Stimulated activated CD4-positive, alpha-beta T cell treated with anti-CD3 and anti-CD28 coated beads, Interleukin-2, amount 100 ng/mL, for 24 hours (primary cell): ENCODE measurements around the gene NHERF1.

Experiments
- DNase-seq, 2 donors: peaks; one replicate each; pipeline ENCODE4 v3.0.0-alpha.2; 2020

Gene NHERF1

GRCh38 chr17:74748529-74749278, at the start of gene NHERF1:
Gene NHERF1 (plus strand): TSS chr17:74748628. CDS start chr17:74748847, 219 bp downstream.
- peak; percentile 96 for DNase-seq

GRCh38 chr17:74699236-74699635, 49.2 kb upstream of the NHERF1 start:
- DNase-seq, result no peak

DNA sequence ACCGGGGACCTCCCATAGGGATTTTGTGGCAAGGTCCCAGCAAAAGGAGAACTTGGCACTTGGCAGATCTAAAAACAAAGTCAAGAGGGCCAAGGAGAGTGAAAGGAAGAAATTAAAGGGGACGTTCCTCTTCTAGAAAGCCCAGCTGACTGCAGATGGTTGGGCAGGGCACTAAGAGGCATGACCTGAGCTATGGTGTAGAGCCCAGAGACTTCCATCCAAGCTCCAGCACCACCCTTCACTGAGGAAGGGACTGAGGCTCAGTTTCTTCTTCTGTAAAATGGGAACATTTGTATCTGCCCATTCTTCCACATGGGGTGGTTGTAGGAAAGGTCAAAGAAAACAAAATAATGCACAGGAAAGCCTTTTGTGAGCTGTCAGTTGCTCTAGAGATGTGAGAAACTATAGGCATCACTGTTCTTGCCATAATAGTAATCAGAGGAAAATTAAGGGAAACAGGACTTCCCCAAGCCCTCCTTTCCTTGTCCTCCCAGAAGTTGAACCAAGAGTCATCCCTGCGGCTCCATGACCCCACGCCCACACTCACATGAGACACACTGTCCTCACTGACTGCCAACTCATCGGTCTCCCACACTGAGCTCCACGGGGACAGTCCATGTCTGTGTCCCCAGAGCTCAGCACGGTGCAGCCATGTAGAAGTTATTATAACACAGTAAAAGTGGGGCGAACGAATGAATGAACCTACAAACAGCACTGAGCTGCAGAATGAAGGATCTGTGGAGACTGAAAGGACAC, 46.1 kb upstream of the NHERF1 start:
- no peak for DNase-seq

DNA sequence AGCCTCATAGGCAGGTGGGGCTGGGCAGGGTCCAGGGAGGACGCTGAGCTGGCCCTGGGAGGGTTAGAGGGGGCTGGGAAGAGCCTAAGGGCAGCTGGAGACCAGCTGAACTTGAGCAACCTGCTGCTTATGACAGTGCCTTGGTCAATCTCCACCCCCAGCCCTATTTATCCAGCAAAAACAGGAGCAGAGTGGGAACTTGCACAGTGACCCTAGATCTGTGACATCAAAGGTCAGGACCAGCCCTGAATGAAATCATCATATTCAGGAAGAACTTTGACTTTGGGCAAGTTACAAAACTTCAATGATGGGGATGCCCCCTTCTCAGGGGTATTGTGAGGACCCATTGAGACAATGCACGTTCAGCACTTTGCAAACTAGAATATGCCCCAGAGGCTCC, 45.1 kb upstream of the NHERF1 start:
- no peak for DNase-seq

- DNase-seq, result no peak
Observed at GRCh38 chr17:74704544-74704943, 43.9 kb upstream of the NHERF1 start.

- no peak for DNase-seq
Observed at GRCh38 chr17:74711058-74711824, 37.2 kb upstream of the NHERF1 start.

- no peak for DNase-seq
Observed at GRCh38 chr17:74712301-74712700, 36.1 kb upstream of the NHERF1 start.

- no peak for DNase-seq
Observed at GRCh38 chr17:74712756-74713155, 35.7 kb upstream of the NHERF1 start, which contains the start of gene CD300LF. Gene CD300LF (minus strand): TSS chr17:74712923. CDS start chr17:74712866, 57 bp downstream.

- DNase-seq, result no peak
Observed at GRCh38 chr17:74713171-74713755, 35.2 kb upstream of the NHERF1 start.

- no peak for DNase-seq
Observed at GRCh38 chr17:74715144-74715543, 33.3 kb upstream of the NHERF1 start.

DNA sequence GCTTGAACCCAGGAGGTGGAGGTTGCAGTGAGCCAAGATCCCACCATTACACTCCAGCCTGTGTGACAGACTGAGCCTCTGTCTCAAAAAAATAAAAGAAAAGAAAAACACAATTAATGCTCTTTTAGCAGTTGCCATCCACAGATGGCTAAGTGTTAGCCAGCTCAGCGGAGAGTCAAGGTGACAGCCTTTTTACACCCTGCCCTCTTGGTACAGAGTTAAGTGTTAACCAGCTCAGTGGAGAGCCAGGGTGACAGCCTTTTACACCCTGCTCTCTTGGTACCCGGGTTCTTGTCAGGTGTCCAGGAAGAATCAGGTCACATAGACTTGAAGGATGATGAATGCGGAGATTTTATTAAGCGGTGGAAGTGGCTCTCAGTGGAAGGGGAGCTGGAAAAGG, 27.9 kb upstream of the NHERF1 start:
- no peak for DNase-seq

DNA sequence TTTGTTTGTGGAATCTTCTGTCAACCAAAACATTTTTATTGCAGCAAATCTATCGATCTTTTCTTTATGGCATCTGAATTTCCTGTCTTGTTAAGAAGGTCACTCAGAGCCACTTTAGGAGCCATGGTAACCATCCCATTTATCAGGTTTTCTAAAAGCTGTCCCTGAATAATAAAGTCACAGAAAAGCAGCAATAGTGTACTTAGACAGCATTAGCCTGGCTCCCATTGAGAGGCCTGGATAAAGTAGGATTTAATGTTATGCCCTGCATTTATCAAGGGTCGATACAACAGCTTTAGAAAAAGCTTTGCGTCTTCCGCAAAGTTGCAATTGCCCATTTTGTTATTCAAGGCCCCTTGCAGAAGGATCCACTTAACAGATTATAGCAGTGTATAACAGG, 25.6 kb upstream of the NHERF1 start:
- DNase-seq, result no peak

DNA sequence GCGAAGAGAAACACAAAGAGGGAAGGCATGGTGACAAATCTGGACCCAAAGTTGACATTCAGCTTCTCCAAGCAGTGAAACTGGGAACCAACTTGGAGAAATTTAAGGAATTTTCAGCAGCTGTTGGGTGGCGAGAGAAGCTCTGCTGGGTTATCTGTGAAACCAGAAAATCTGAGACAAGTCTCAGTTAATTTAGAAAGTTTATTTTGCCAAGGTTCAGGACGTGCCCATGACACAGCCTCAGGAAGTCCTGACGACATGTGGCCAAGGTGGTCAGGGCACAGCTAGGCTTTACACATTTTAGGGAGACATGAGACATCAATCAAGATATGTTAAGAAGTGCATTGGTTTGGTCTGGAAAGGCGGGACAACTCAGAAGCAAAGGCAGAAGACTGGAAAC, 24.5 kb upstream of the NHERF1 start:
- DNase-seq, result no peak

DNA sequence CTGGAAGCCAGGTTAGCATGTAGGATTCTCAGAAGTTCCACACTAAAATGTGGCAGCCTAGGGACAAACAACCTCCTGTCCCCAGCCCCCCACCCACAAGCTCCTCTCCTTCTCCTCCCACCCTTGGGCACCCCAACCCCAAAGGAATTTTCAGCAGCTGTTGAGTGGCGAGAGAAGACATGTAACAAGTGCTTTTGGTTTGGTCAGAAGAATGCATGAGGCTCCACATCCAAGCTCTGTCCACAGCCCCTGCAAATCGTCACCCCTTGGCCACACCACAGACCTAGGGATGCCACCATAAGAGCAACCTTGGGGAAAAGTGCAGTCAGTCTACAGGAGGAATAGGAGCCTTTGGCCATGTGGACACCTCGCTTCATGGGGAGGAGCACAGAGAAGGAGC, 23.3 kb upstream of the NHERF1 start:
- no peak for DNase-seq

- DNase-seq, result no peak
Observed at GRCh38 chr17:74728033-74728701, 20.3 kb upstream of the NHERF1 start.

GRCh38 chr17:74728702-74729075, 19.7 kb upstream of the NHERF1 start:
- no peak for DNase-seq

- no peak for DNase-seq
Observed at GRCh38 chr17:74729368-74729767, 19.1 kb upstream of the NHERF1 start.

- DNase-seq, result no peak
Observed at GRCh38 chr17:74729866-74730265, 18.6 kb upstream of the NHERF1 start.

- DNase-seq, result no peak
Observed at GRCh38 chr17:74730491-74731346, 17.7 kb upstream of the NHERF1 start.

GRCh38 chr17:74731347-74731605, 17.2 kb upstream of the NHERF1 start:
- no peak for DNase-seq

GRCh38 chr17:74732042-74732867, 16.2 kb upstream of the NHERF1 start:
- DNase-seq, result no peak
